ENCODE results near the gene SKAP1. TPM values are rescaled to one million over a fixed set of nuclear protein-coding genes. Genes with fewer than 3 reads are reported as not detected.

Gene SKAP1
- total and polyA plus RNA-seq, 2 experiments from 2014 or later: 0.27 TPM; not detected in 1

- H4K20me1 ChIP-seq (replicated peaks; ENCODE audit: insufficient read depth): no peaks in the 10 kb centered on the region
- H3K4me3 Mint-ChIP-seq: no peak overlapping the region
- H3K4me1 ChIP-seq (ENCODE audit: insufficient read depth): no peaks in the 10 kb centered on the region
- H3K27ac Mint-ChIP-seq: no peak overlapping the region
- ATAC-seq: no peak
- H3K36me3 Mint-ChIP-seq (ENCODE audit: low read depth): no peaks in the 10 kb centered on the region
- H3K36me3 ChIP-seq (ENCODE audit: insufficient read depth): no peaks in the 10 kb centered on the region
- H3K9me3 Mint-ChIP-seq: no peaks in the 10 kb centered on the region
- no peaks in the 10 kb centered on the region for H3F3A ChIP-seq (replicated peaks; ENCODE audit: low read depth)
- no peak for TF ChIP-seq NANOG (IDR thresholded peaks at IDR 0.05; ENCODE audit: borderline replicate concordance)
- TF ChIP-seq POLR2AphosphoS5 (IDR thresholded peaks at IDR 0.05; ENCODE audit: low read depth): no peak
- no peak for TF ChIP-seq ZNF114 (CRISPR knock-in tag; IDR thresholded peaks at IDR 0.05)
- TF ChIP-seq ZNF462 (CRISPR knock-in tag; IDR thresholded peaks at IDR 0.05): no peak
- no peak for TF ChIP-seq STAT1 (IDR thresholded peaks at IDR 0.05; ENCODE audit: unreplicated experiment)
- TF ChIP-seq EZH2phosphoT487 (IDR thresholded peaks at IDR 0.05; ENCODE audit: unreplicated experiment): no peak
- no peak for TF ChIP-seq EZH2 (IDR thresholded peaks at IDR 0.05; ENCODE audit: low read depth, unreplicated experiment)
- TF ChIP-seq ETS1 (IDR thresholded peaks at IDR 0.05): no peak
- no peak for TF ChIP-seq REST (IDR thresholded peaks at IDR 0.05; ENCODE audit: unreplicated experiment)
- no peak for TF ChIP-seq ZNF331 (CRISPR knock-in tag; IDR thresholded peaks at IDR 0.05; ENCODE audit: low read depth)
- TF ChIP-seq CREB1 (CRISPR knock-in tag; IDR thresholded peaks at IDR 0.05; ENCODE audit: low read depth): no peak
- TF ChIP-seq CTCF (conservative IDR thresholded peaks at IDR 0.05; ENCODE audit: low read depth in 2 of 2): no peak
- H3K27ac ChIP-seq (ENCODE audit: low read depth): no peak overlapping the region
- no peaks in the 10 kb centered on the region for H3K9me2 ChIP-seq (ENCODE audit: insufficient read depth)
- H3K4me3 ChIP-seq: no peak overlapping the region
- no peak overlapping the region for H3K4me2 ChIP-seq
- no peaks in the 10 kb centered on the region for H3K79me2 ChIP-seq (replicated peaks; ENCODE audit: insufficient read depth)
- H2AFZ ChIP-seq: peak overlapping the region; percentile 57; the same call in 1 of the 2 replicates
- no peak for DNase-seq (ENCODE audit: low spot score)
- no peaks in the 10 kb centered on the region for H3K27me3 Mint-ChIP-seq (ENCODE audit: insufficient read depth, low read depth, poor library complexity)
- no peaks in the 10 kb centered on the region for H3K27me3 ChIP-seq (ENCODE audit: insufficient read depth)
- no peaks in the 10 kb centered on the region for H3K4me1 Mint-ChIP-seq
These were observed 146.1 kb downstream of the SKAP1 start for GRCh38 chr17:48283907-48284306.

All from GM23338 (cell line).